Hepatocyte (in vitro differentiated cells): Measurements from ENCODE around the gene CNIH3.
"Not testable (repeated sequence)": the region's sequence is repeated elsewhere in the genome, so short reads cannot be mapped to it uniquely, and the experiment has no call there.

Source experiments
- EZH2 ChIP-seq: fragments of 200-600 bp; sonication (generic); IDR thresholded peaks from 2 replicates; pipeline ENCODE4 v1.6.1; 2016; ENCODE audit warnings: antibody characterized with exemption, mild to moderate bottlenecking, borderline replicate concordance
- TF ChIP-seq, protein P1 (sequence below): fragments of 200-600 bp; sonication (generic); IDR thresholded peaks from 2 replicates; pipeline ENCODE4 v1.5.1; 2016; ENCODE audit warnings: antibody characterized with exemption, mild to moderate bottlenecking; ENCODE audit not compliant: poor library complexity

- TF ChIP-seq, protein P1, sequence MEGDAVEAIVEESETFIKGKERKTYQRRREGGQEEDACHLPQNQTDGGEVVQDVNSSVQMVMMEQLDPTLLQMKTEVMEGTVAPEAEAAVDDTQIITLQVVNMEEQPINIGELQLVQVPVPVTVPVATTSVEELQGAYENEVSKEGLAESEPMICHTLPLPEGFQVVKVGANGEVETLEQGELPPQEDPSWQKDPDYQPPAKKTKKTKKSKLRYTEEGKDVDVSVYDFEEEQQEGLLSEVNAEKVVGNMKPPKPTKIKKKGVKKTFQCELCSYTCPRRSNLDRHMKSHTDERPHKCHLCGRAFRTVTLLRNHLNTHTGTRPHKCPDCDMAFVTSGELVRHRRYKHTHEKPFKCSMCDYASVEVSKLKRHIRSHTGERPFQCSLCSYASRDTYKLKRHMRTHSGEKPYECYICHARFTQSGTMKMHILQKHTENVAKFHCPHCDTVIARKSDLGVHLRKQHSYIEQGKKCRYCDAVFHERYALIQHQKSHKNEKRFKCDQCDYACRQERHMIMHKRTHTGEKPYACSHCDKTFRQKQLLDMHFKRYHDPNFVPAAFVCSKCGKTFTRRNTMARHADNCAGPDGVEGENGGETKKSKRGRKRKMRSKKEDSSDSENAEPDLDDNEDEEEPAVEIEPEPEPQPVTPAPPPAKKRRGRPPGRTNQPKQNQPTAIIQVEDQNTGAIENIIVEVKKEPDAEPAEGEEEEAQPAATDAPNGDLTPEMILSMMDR = not testable (repeated sequence)
- not testable (repeated sequence) for TF ChIP-seq EZH2
Observed at GRCh38 chr1:224571975-224572374, 44.1 kb upstream of the CNIH3 start.
